GM12891 (cell line): ENCODE data around the gene APH1A.

Experiments used
- PAX5 ChIP-seq: IDR thresholded peaks from 2 replicates; pipeline ENCODE4 v1.6.1; 2011; ENCODE audit warnings: low read length, moderate library complexity, mild to moderate bottlenecking; ENCODE audit not compliant: insufficient read depth, severe bottlenecking
- POLR2A ChIP-seq: IDR thresholded peaks from 2 replicates; pipeline ENCODE4 v1.6.1; 2011; ENCODE audit warnings: low read depth, low read length, control low read depth
- POLR2AphosphoS5 ChIP-seq: IDR thresholded peaks from 2 replicates; pipeline ENCODE4 v1.6.1; 2011; ENCODE audit warnings: low read depth, low read length, control low read depth
- POU2F2 ChIP-seq: IDR thresholded peaks from 2 replicates; pipeline ENCODE4 v1.6.1; 2011; ENCODE audit warnings: low read depth, mild to moderate bottlenecking, control low read depth, low read length, moderate library complexity
- SPI1 ChIP-seq: IDR thresholded peaks from 2 replicates; pipeline ENCODE4 v1.6.1; 2011; ENCODE audit warnings: low read depth, low read length, control low read depth
- TAF1 ChIP-seq: IDR thresholded peaks from 2 replicates; pipeline ENCODE4 v1.6.1; 2011; ENCODE audit warnings: low read depth, low read length, control low read depth

- TF ChIP-seq POLR2AphosphoS5 (no peak), POLR2A (no peak), SPI1 (no peak), POU2F2 (no peak), TAF1 (no peak), PAX5 (no peak)
Observed at GRCh38 chr1:150225546-150225945, 43.3 kb downstream of the APH1A start.
